Measurements from ENCODE around the gene FAXC.
"Not testable (repeated sequence)": the region's sequence is repeated elsewhere in the genome, so short reads cannot be mapped to it uniquely, and the experiment has no call there.

The FAXC gene

DNA sequence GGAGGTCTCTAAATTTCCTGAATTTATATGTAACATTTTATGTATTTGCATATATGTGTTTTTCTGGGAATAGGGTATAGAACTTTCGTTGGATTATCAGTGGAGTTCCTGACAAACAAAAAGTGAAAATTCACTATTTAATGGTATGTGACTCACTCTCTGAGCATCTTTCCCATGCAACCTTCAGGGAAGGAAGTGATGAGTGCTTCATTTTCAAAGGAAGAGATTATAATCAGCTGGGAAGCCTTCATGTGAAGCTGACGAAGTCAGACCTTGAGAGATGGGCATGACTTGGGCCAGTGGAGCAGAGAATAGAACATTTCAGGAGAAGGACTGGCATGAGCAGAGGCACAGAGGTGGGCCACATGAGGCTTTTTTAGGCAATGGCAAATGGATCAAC, 72.7 kb downstream of the FAXC start:
- DNase-seq, result no peak

DNA sequence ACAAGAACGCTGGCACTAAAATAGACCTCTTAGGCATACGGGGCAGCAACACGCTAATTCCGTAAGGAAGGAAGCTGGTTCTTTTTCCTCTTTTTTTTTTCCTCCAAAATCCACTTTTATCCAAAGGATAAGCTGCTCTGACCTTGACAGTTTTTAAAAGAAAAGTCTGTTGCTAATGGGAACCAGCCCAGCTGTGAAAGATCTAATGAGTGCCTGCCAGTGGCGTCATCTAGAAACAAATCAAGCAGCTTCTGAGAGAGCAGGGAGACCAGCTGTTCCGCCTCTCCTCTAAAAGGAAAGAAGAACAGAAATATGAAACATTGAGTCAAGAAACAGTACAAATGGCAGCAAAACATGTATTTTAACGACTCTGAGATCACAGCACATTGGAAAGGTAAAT, 78.6 kb downstream of the FAXC start:
- DNase-seq, result no peak

DNA sequence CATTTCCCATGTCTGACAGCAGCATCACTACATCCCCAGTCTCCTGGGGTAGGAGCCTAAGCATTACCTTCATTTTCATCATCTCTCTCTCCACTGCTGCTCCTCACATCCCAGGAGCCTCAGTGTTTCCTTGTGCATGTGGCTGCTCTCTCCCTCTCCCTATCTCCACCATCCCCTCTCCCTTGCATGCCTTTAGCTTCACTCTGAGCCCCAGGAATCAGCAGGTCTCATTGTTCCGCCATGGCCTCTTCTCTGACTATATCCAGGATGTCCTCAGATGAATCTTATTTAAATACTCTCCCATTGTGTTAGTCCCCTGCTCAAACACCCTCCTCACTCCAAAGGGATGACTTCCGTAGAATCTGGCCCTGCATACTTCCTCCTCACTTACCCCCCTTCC, 79.4 kb downstream of the FAXC start:
- no peak for DNase-seq

DNA sequence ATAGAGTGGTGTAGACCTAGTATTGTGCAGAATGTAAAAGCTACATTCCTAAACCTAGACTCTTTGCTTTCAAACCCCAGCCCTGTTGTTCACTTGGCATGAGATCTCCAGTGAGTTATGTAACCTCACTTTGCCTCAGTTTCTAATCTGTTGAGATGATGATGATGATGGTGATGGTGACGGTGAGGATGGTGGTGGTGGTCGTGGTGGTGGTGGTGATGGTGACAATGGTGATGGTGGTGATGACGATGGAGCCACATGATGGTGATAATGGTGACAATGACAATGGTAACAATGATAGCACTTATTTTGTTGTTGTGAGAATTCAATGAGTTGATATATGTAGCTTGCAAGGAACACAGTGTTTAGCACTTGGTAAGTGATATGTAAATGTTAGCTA, 80.3 kb downstream of the FAXC start:
- no peak for DNase-seq

GRCh38 chr6:99266996-99267395, 82.5 kb downstream of the FAXC start:
- DNase-seq, result not testable (repeated sequence)

DNA sequence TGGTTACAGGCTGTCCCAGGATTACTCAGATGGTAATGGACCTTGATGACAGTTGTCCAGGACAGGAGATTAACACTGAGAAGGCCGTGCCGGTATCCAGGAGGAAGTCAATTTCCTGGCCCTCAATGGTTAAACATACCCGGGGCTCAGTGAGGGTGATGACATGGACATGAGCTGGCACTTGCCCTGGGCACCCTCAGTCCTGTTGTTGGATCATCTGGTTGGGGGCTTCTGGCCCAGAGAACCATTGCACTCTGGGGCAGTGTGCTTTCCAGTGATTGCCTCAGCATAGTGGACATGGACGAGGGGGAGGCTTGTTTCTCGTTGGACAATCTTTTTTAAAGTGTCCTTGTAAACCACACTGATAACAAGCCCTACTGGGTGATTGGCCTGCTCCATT, 84.0 kb downstream of the FAXC start:
- not testable (repeated sequence) for DNase-seq

DNA sequence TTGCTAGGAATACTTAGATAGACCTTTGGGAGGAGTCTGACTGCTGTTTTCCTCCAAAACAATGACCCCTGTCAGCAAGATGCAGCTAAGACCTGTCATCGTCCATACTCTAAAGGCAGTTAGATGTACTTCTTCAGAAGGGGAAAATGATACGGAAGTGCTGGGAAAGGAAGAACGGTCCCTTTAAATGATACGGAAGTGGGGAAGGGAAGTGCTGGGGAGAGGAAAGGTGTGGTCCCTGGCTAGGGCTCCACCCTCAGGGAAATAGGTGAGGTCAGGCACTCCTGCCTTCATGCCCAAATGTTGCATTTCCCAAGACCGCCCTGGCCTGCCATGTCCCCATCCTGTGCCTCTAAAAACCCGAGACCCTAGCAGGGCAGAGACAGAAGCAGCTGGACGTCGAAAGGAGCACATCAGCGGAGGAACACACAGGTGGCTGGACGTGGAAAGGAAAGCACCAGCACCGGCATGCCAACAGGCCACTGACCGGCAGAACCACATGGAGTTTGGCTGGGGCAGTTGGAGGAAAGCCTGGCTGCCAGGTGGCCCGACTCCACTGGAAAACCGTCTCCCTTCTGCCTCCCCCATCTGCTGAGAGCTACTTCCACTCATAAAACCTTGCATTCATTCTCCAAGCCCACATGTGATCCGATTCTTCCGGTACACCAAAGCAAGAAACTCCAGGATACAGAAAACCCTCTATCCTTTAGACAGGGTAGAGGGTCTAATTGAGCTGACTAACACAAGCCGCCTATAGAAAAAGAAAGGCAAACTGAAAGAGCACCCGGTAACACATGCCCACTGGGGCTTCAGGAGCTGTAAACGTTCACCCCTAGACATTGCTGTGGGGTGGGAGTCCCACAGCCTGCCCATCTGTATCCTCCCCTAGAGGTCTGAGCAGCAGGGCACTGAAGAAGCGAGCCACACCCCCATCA, 94.6 kb downstream of the FAXC start:
- DNase-seq, result no peak

DNA sequence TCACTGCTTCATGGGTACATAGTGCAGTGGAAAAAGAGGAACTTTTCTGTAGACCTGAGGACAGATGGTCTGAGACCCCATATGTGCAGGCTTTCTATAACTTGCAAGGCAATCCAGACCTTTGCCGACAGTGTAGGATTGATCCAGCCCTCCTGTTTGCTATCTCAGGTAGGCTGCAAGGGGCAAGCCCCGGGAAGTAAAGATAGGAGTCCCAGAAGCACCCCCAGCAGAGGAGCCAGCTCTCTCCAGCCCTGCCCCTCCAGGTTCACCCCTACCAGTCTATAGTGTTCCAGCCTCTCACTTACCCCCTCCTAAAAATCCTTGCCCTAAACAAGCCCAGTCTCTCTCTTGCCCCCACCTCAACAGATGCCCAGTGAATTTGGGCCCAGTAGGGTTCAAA, 96.2 kb downstream of the FAXC start:
- DNase-seq, result no peak

DNA sequence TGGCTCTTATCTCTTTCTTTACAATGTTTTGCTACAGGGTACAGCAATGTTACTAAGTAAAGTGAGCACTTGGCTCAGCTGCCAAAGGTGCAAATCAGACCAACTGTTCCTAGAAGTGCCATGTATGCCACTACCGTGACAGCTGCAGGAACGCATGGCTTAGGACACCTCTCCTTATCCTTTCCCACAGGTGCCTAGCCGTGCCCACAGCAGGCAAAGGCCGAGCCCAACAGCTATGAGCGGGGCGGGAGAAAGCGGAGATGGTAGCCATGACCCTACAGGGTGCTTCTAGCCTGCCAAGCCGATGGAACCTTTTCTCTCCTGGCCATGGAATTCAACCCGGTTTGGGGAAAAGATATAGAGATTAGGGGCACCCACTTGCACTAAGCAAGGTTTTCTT, 97.1 kb downstream of the FAXC start:
- no peak for DNase-seq

DNA sequence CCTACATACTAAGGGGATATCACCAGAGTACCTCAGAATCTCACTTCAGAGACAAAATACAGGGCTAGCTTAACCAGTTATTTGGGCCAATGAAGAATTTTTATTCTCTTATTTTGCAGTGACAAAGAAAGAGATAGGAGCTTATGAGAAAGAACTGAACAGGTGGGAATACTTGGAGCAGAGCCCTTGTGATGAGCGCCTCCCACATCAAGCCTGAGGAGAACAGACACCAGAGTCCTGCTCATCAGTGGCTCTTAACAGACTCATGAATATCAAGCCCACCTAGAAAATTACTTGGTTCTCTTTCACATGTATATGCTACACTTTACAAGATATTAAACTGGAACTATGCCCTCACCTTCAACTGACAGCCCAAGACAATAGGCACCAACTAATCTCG, 99.0 kb downstream of the FAXC start:
- no peak for DNase-seq

DNA sequence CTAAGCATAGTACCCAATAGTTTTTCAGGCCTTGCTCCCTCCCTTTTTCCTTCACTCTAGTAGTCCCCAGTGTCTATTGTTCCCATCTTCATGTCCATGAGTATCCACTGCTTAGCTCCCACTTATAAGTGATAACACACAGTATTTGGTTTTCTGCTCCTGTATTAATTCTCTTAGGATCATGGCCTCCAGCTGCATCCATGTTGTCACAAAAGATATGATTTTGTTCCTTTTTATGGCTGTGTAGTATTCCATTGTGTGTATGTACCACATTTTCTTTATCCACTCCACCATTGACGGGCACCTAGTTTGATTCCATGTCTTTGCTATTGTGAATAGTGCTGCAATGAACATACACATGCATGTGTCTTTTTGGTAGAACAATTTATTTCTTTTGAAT, 102.9 kb downstream of the FAXC start:
- no peak for DNase-seq

DNA sequence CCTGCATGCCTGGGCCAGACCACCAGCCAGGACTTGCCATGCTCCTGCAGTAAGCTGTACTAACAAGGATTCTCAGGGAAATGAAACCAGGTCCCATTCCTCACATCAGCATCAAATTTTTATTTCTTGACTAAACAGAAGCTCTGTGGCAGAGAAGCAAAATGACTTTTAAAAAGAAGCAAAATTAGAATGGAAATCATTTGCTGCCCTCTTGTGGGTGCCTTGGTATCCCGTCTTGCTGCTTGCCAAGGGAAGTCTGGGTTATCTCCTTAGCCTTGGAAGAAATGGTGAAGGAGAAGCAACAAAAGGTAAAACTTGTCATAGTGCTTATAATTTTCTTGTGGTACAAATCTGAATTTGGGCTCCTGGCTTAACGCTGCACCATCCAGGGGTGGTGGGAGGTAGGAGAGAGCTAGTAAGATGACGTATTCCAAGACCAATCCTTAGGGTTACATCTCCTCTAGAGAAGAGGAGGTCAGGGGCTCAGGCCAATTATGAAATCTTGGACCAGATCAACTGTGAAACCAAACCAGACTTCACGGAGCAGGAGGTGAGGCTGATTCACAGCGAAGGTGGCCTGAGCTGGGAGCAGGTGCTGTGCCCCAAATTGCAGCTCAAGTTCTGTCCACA, 107.5 kb downstream of the FAXC start:
- peak; percentile 13 for DNase-seq

GRCh38 chr6:99236010-99236409, 113.5 kb downstream of the FAXC start:
- DNase-seq, result no peak

GRCh38 chr6:99233219-99233618, 116.3 kb downstream of the FAXC start:
- DNase-seq, result no peak

DNA sequence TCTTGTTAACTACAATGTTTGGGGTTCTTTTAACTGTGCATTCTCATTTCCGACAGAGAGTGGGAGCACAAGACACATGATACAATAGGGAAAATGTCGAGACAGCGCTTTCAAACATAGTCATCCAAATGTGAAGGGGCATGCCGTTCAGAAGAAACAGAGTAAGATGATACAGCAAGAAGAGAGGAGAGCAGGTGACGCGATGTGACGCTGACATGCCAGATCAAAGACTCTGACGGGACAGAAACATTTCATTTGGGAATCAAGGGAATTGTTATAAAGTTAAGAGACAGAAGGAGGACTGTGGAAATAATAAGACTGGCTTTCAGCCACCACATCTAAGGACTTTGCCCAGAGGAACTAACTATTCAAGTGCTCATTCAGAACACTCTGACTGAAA, 117.4 kb downstream of the FAXC start:
- no peak for DNase-seq

DNA sequence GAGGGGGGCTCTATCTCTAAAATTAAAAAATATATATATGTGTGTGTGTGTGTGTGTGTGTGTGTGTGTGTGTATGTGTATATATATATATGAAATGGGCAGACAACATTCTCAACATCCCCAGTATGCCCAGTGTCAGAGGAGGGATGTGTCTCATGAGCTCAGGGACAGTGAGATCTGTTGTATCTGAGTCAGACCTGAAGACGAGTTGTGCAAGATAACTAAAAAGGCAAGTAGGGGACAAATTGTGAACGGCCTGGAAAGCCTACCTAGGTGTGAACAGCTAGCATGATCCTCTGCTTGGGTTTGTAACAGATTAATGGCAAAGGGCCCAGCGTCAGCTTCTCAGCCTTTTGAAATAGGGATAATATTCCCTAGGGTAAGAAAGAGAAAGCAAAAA, 124.3 kb downstream of the FAXC start:
- no peak for DNase-seq
